OCI-LY7 (cell line): ENCODE measurements around the gene TMEM119. TPM values are rescaled to one million over a fixed set of nuclear protein-coding genes. Genes with fewer than 3 reads are reported as not detected.

ENCODE experiments used
- BruUV-seq: library from RNA; stranded (reverse); fragments of 400-500 nt; replicated peaks from 2 replicates; lab custom pipeline; 2021; lab: Mats Ljungman, UMichigan
- CTCF ChIA-PET: fragments of 300-600 bp; sonication (Branson Sonifier 250); formaldehyde crosslinking; loops from one replicate; lab custom pipeline; 2022; ENCODE audit warnings: antibody characterized with exemption; ENCODE audit not compliant: unreplicated experiment; lab: Charles Lee
- POLR2A ChIA-PET: fragments of 300-600 bp; sonication (Branson Sonifier 250); formaldehyde crosslinking; loops from one replicate; lab custom pipeline; 2022; ENCODE audit warnings: antibody characterized with exemption; lab: Charles Lee
- DNase-seq: peaks from one replicate; pipeline ENCODE4 v3.0.0-alpha.2; 2015; ENCODE audit warnings: low spot score
- H2AFZ ChIP-seq: fragments of 200-600 bp; sonication (generic), shearing (Covaris generic); 2 replicates; pipeline ENCODE4 v1.6.1; 2014; ENCODE audit warnings: mild to moderate bottlenecking, antibody characterized with exemption, low read length, moderate library complexity
- H3K27ac ChIP-seq: fragments of 200-600 bp; sonication (generic); 2 replicates; pipeline ENCODE4 v1.5.1; 2014; ENCODE audit warnings: mixed run types, low read depth, mild to moderate bottlenecking, moderate library complexity, low read length, inconsistent platforms; ENCODE audit not compliant: poor library complexity, severe bottlenecking
- H3K36me3 ChIP-seq: fragments of 200-600 bp; sonication (generic); 2 replicates; pipeline ENCODE4 v1.6.1; 2014; ENCODE audit warnings: mild to moderate bottlenecking, antibody characterized with exemption, low read length, moderate library complexity, mixed read lengths; ENCODE audit not compliant: insufficient read depth
- H3K4me1 ChIP-seq: fragments of 200-600 bp; sonication (generic); 2 replicates; pipeline ENCODE4 v1.5.1; 2014; ENCODE audit warnings: mild to moderate bottlenecking, low read length; ENCODE audit not compliant: insufficient read depth, poor library complexity, severe bottlenecking
- H3K4me2 ChIP-seq: fragments of 200-600 bp; sonication (generic); 2 replicates; pipeline ENCODE4 v1.6.1; 2014; ENCODE audit warnings: mild to moderate bottlenecking, low read length
- H3K4me3 ChIP-seq: fragments of 200-600 bp; sonication (generic); 2 replicates; pipeline ENCODE4 v1.5.1; 2014; ENCODE audit warnings: mild to moderate bottlenecking, low read depth, low read length; ENCODE audit not compliant: poor library complexity, severe bottlenecking
- H3K79me2 ChIP-seq: fragments of 200-600 bp; sonication (generic); 2 replicates; pipeline ENCODE4 v1.6.1; 2016; ENCODE audit warnings: low read depth, mild to moderate bottlenecking, low read length, moderate library complexity, mixed read lengths; ENCODE audit not compliant: insufficient read depth
- H3K9me2 ChIP-seq: fragments of 200-600 bp; sonication (generic); 2 replicates; pipeline ENCODE4 v1.6.1; 2016; ENCODE audit warnings: mild to moderate bottlenecking, low read length, mixed read lengths; ENCODE audit not compliant: insufficient read depth
- H3K9me3 ChIP-seq: fragments of 200-600 bp; sonication (generic); 2 replicates; pipeline ENCODE4 v1.6.1; 2014; ENCODE audit warnings: mild to moderate bottlenecking, mixed run types, low read length, mixed read lengths
- H4K20me1 ChIP-seq: fragments of 200-600 bp; sonication (generic); 2 replicates; pipeline ENCODE4 v1.6.1; 2014; ENCODE audit warnings: mild to moderate bottlenecking, antibody characterized with exemption, low read length, moderate library complexity, mixed read lengths; ENCODE audit not compliant: insufficient read depth
- CTCF ChIP-seq: fragments of 200-600 bp; sonication (generic); conservative IDR thresholded peaks from 2 replicates; pipeline ENCODE4 v1.5.1; 2014; ENCODE audit warnings: mild to moderate bottlenecking, antibody characterized with exemption, low read length, moderate library complexity, mixed read lengths
- EZH2phosphoT487 ChIP-seq: fragments of 200-600 bp; sonication (generic); IDR thresholded peaks from 2 replicates; pipeline ENCODE4 v1.6.1; 2018; ENCODE audit warnings: low read depth, borderline replicate concordance, mild to moderate bottlenecking, mixed run types, antibody characterized with exemption, low read length, moderate library complexity, mixed read lengths
- intact Hi-C: fragments of 100-400 bp; cut with micrococcal nuclease; formaldehyde crosslinking; loops from one replicate; pipeline ENCODE4 v1.10.0; 2022; ENCODE audit not compliant: unreplicated experiment
- total RNA-seq, 2 experiments: library from RNA; depleted of rRNA in 1 of 2; stranded (reverse); fragments of >200 nt in 1 of 2; shearing (Covaris generic) in 1 of 2; gene quantifications; 2 replicates each; pipeline ENCODE4 v1.2.3, GENCODE V29; 2014 to 2022

The TMEM119 gene
- total RNA-seq, 2 experiments from 2014 or later, result not detected

GRCh38 chr12:108603743-108604142 lies 5.9 kb upstream of the TMEM119 start:
- Histone ChIP-seq H3K9me3 (no peaks in the 10 kb centered on the region), H3K9me2 (no peaks in the 10 kb centered on the region), H3K36me3 (no peaks in the 10 kb centered on the region), H2AFZ (no peak overlapping the region), H3K27ac (no peak overlapping the region), H3K4me1 (no peaks in the 10 kb centered on the region), H4K20me1 (no peaks in the 10 kb centered on the region), H3K4me3 (no peak overlapping the region), H3K4me2 (no peak overlapping the region), H3K79me2 (no peaks in the 10 kb centered on the region)
- TF ChIP-seq CTCF, result no peak
- no peak for TF ChIP-seq EZH2phosphoT487
- POLR2A ChIA-PET, result interaction anchor here (0.5 kb wide), 1 partner anchor 14 kb away, joined by 3 read pairs; no protein-coding TSS in a partner anchor
- intact Hi-C loops, result no loop called here
- no peak for DNase-seq
- no TSS peak for BruUV-seq
- CTCF ChIA-PET, result no interaction called here

- no peaks in the 10 kb centered on the region for H3K9me3 ChIP-seq
- no peaks in the 10 kb centered on the region for H4K20me1 ChIP-seq
- no TSS peak for BruUV-seq
- no peak overlapping the region for H3K27ac ChIP-seq
- no peaks in the 10 kb centered on the region for H3K9me2 ChIP-seq
- no peaks in the 10 kb centered on the region for H3K4me1 ChIP-seq
- intact Hi-C loops, result no loop called here
- no peak overlapping the region for H3K4me3 ChIP-seq
- no peak for DNase-seq
- H3K4me2 ChIP-seq, result no peak overlapping the region
- no peak overlapping the region for H2AFZ ChIP-seq
- H3K79me2 ChIP-seq, result no peaks in the 10 kb centered on the region
- ChIA-PET POLR2A (no interaction called here), CTCF (no interaction called here)
- H3K36me3 ChIP-seq, result no peaks in the 10 kb centered on the region
- TF ChIP-seq CTCF, result no peak
- TF ChIP-seq EZH2phosphoT487, result no peak
Observed at GRCh38 chr12:108602976-108603704, 5.3 kb upstream of the TMEM119 start.

GRCh38 chr12:108602209-108602705 lies 4.4 kb upstream of the TMEM119 start:
- TF ChIP-seq CTCF (no peak), EZH2phosphoT487 (no peak)
- Histone ChIP-seq H3K4me1 (no peaks in the 10 kb centered on the region), H2AFZ (no peak overlapping the region), H3K9me3 (no peaks in the 10 kb centered on the region), H3K27ac (no peak overlapping the region), H3K9me2 (no peaks in the 10 kb centered on the region), H3K4me3 (no peak overlapping the region), H3K4me2 (no peak overlapping the region), H3K79me2 (no peaks in the 10 kb centered on the region), H3K36me3 (no peaks in the 10 kb centered on the region), H4K20me1 (no peaks in the 10 kb centered on the region)
- no TSS peak for BruUV-seq
- intact Hi-C loops, result no loop called here
- no peak for DNase-seq
- CTCF ChIA-PET, result no interaction called here
- POLR2A ChIA-PET, result no interaction called here
